Purkinje cell (primary cell): ENCODE measurements around the gene JUND. TPM values are rescaled to one million over a fixed set of nuclear protein-coding genes. Genes with fewer than 3 reads are reported as not detected.

Experiments
- polyA plus RNA-seq: library from polyadenylated mRNA; unstranded; fragments of >200 nt; fragmentation: Nextera tagmentation; gene quantifications from 2 replicates; pipeline ENCODE4 v1.2.1, GENCODE V29; 2014

The JUND gene
- 12.2 and 17.8 TPM in 2 replicates for polyA plus RNA-seq

DNA sequence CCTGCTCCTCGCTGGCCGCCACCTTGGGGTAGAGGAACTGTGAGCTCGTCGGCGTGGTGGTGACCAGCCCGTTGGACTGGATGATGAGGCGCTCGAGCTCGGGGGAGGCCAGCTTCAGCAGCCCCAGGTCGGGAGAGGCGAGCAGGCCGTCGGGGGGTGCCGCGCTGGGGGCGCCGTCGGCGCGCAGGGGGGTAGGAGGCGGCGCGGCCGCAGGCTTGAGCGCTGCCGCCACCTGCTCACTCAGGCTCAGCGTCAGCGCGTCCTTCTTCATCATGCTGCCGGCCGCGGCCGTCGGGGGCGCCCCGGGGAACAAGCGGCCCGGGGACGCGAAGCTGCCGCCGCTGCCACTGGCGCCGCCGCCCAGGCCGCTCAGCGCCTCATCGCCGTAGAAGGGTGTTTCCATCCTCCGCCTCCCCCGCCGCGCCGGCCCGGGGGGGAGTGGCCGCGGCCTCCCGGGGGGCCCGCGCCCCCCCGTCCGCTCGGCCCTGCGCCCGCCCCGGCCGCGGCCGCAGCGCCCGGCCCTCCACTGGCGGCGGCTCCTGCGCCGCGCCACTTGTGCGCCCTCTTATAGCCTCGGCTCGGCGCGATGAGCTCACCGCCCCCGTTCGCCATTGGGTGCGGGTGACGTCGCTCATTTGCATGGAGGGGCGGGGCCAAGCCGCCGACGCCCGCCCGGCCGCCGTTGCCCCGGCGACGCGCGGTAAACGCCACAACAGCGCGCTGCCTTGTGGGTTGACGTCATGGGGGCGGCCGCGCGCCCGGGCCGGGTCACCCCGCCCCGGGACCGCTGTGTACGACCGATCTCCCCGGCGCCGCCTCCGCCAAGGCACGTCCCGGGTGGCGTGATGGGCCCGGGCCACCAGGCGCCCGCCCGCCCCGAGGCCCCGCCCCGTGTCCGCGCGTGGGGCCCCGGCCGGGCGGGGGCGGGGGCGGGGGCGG is at the start of gene JUND:
Gene JUND, minus strand, starts transcription at position 541 of the 939 bp plus-strand sequence. Its CDS starts 138 bp downstream, at position 403.

DNA sequence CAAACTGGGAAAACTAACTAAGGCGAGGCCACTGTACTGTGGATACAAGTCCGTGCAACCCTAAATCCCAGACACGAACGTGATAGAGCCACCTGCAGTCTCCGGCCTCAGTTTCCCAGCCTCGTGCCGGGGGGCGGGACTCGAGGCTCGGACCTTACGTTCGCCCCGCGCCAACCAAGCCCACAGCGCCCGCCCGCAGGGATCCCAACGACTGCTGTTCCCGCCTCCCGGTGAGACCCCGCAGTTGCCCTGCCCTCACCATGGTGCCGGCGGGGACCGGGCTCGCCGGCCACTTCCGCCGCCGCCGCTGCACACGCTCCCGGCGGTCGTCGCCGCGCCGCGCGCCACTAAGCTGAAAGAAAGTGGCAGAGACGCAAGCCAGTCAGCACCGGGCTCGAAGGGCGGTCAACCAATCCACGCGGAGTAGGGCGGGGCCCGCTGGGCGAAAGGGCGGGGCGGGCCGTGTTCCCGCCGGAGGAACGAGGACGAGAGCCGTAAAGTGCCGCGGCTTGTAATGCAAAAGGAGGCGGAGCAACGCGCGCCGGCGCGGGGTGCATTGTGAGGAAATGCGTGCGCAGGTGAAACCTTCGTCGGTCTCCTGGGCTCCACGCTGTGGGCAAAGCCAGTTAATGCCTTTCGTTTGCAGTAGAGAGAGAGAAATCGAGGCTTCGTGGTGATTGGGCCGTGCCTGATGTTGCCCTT is 41.5 kb upstream of the JUND start, which contains the start of gene LSM4:
Gene LSM4, minus strand, starts transcription at position 318 of the 702 bp plus-strand sequence. Its CDS starts 56 bp downstream, at position 262.

DNA sequence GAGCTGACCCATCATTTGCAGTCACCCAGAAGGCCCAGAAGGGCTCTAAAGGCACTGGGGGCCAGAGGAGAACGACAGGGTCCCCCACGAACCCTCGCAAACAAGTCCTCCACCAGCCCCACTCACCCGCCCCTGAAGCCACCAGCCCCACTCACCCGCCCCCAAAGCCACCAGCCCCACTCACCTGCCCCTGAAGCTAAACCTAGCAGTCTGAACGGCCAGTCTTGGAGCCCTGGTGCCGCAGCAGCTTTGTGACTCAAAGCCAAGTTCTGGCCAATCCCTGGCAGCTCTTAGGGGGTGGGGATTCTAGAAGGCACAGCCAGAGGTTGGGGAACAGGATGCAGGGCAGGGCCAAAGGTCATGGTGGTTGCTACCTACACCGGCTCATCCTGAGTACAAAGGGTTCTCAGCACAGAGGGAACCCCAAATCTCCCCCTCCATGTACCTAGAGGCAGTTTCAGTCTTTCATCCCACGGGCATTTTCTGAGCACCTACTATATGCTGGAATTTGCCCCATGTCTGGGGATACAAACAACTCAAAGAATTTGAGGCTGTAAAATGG is 7.1 kb downstream of the JUND start, which contains the start of gene IQCN:
Gene IQCN, minus strand, starts transcription at position 234 of the 562 bp plus-strand sequence. CDS start 4,974 bp downstream, outside the sequence.

Other genes with a start within 250 kb of the JUND start
- not detected in 2 replicates for gene IL12RB1, start 194.7 kb downstream of the JUND start, polyA plus RNA-seq
- gene MAST3, start 183.8 kb downstream of the JUND start, polyA plus RNA-seq: 0.20 and 7.9 TPM in 2 replicates
- gene PIK3R2, start 128.5 kb downstream of the JUND start, polyA plus RNA-seq: 0.67 and 1.1 TPM in 2 replicates
- 0.28 TPM in 1 of 2 replicates, not detected in the other for gene IFI30, start 107.8 kb downstream of the JUND start, polyA plus RNA-seq
- gene MPV17L2, start 88.4 kb downstream of the JUND start, polyA plus RNA-seq: 4.5 and 7.4 TPM in 2 replicates
- 66.7 and 126 TPM in 2 replicates for gene RAB3A, start 77.6 kb downstream of the JUND start, polyA plus RNA-seq
- 0.36 TPM in 1 of 2 replicates, not detected in the other for gene PDE4C, start 55.2 kb downstream of the JUND start, polyA plus RNA-seq
- gene IQCN, start 7.2 kb downstream of the JUND start, polyA plus RNA-seq: 0.04 TPM in 1 of 2 replicates, not detected in the other
- 33.9 and 44.0 TPM in 2 replicates for gene LSM4, start 41.5 kb upstream of the JUND start, polyA plus RNA-seq
- 0.07 and 3.8 TPM in 2 replicates for gene PGPEP1, start 59.0 kb upstream of the JUND start, polyA plus RNA-seq
- not detected in 2 replicates for gene GDF15, start 104.5 kb upstream of the JUND start, polyA plus RNA-seq
- gene LRRC25, start 116.0 kb upstream of the JUND start, polyA plus RNA-seq: not detected in 2 replicates
- gene SSBP4, start 137.8 kb upstream of the JUND start, polyA plus RNA-seq: 2.9 and 4.5 TPM in 2 replicates
- gene ISYNA1, start 156.5 kb upstream of the JUND start, polyA plus RNA-seq: 0.62 and 3.5 TPM in 2 replicates
- gene ELL, start 240.4 kb upstream of the JUND start, polyA plus RNA-seq: 0.71 TPM in 1 of 2 replicates, not detected in the other